H9 (cell line): ENCODE results near the gene MAPT. TPM values are rescaled to one million over a fixed set of nuclear protein-coding genes. Genes with fewer than 3 reads are reported as not detected.

ENCODE experiments used
- DNase-seq: peaks from one replicate; pipeline ENCODE4 v3.0.0-alpha.2; 2017
- H2AFZ ChIP-seq: one replicate; pipeline ENCODE4 v1.6.1; 2013; ENCODE audit warnings: mild to moderate bottlenecking, low read length, control low read depth, moderate library complexity
- H2AK5ac ChIP-seq: 2 replicates; pipeline ENCODE4 v1.6.1; 2013; ENCODE audit warnings: low read length, control low read depth, mixed read lengths; ENCODE audit not compliant: insufficient read length
- H2BK120ac ChIP-seq: one replicate; pipeline ENCODE4 v1.6.1; 2013; ENCODE audit warnings: low read depth, mild to moderate bottlenecking, low read length, control low read depth, inconsistent platforms; ENCODE audit not compliant: poor library complexity, severe bottlenecking
- H2BK12ac ChIP-seq: 2 replicates; pipeline ENCODE4 v1.6.1; 2013; ENCODE audit warnings: low read length, control low read depth, mixed read lengths, low read depth; ENCODE audit not compliant: insufficient read length
- H2BK15ac ChIP-seq: 2 replicates; pipeline ENCODE4 v1.6.1; 2013; ENCODE audit warnings: low read depth, low read length, control low read depth
- H2BK20ac ChIP-seq: one replicate; pipeline ENCODE4 v1.6.1; 2013; ENCODE audit warnings: low read depth, mild to moderate bottlenecking, low read length, control low read depth, inconsistent platforms; ENCODE audit not compliant: poor library complexity, severe bottlenecking
- H2BK5ac ChIP-seq: 2 replicates; pipeline ENCODE4 v1.6.1; 2013; ENCODE audit warnings: low read length, control low read depth, mixed read lengths; ENCODE audit not compliant: insufficient read length
- H3K14ac ChIP-seq: 2 replicates; pipeline ENCODE4 v1.6.1; 2013; ENCODE audit warnings: low read length, control low read depth; ENCODE audit not compliant: insufficient read depth
- H3K18ac ChIP-seq: 2 replicates; pipeline ENCODE4 v1.6.1; 2013; ENCODE audit warnings: low read depth, mild to moderate bottlenecking, mixed read lengths, low read length, control low read depth; ENCODE audit not compliant: insufficient read length
- H3K23ac ChIP-seq: 2 replicates; pipeline ENCODE4 v1.6.1; 2013; ENCODE audit warnings: low read length, control low read depth, mixed read lengths, low read depth; ENCODE audit not compliant: insufficient read length
- H3K23me2 ChIP-seq: 2 replicates; pipeline ENCODE4 v1.6.1; 2013; ENCODE audit warnings: low read depth, mild to moderate bottlenecking, mixed read lengths, low read length, control low read depth; ENCODE audit not compliant: insufficient read length, poor library complexity, severe bottlenecking
- H3K27ac ChIP-seq: 2 replicates; pipeline ENCODE4 v1.5.1; 2013; ENCODE audit warnings: low read length, control low read depth, mixed read lengths, low read depth; ENCODE audit not compliant: insufficient read length
- H3K27me3 ChIP-seq: 2 replicates; pipeline ENCODE4 v1.6.1; 2013; ENCODE audit warnings: low read length, control low read depth, inconsistent platforms; ENCODE audit not compliant: insufficient read depth
- H3K4ac ChIP-seq: 2 replicates; pipeline ENCODE4 v1.6.1; 2013; ENCODE audit warnings: low read depth, mild to moderate bottlenecking, control low read depth, inconsistent platforms, low read length, moderate library complexity
- H3K4me1 ChIP-seq: 2 replicates; pipeline ENCODE4 v1.6.1; 2013; ENCODE audit warnings: low read length, control low read depth, inconsistent platforms; ENCODE audit not compliant: insufficient read depth
- H3K4me2 ChIP-seq: 2 replicates; pipeline ENCODE4 v1.6.1; 2013; ENCODE audit warnings: low read length, control low read depth, mixed read lengths; ENCODE audit not compliant: insufficient read length, insufficient read depth
- H3K56ac ChIP-seq: 2 replicates; pipeline ENCODE4 v1.6.1; 2013; ENCODE audit warnings: low read depth, mild to moderate bottlenecking, mixed read lengths, low read length, control low read depth; ENCODE audit not compliant: insufficient read length
- H3K79me1 ChIP-seq: 2 replicates; pipeline ENCODE4 v1.6.1; 2013; ENCODE audit warnings: low read depth, mild to moderate bottlenecking, moderate library complexity, low read length, control low read depth, inconsistent platforms; ENCODE audit not compliant: insufficient read depth, poor library complexity, severe bottlenecking
- H3K79me2 ChIP-seq: 2 replicates; pipeline ENCODE4 v1.6.1; 2013; ENCODE audit warnings: low read length, control low read depth, inconsistent platforms; ENCODE audit not compliant: insufficient read depth
- H3K9ac ChIP-seq: 2 replicates; pipeline ENCODE4 v1.6.1; 2013; ENCODE audit warnings: low read length, control low read depth, mixed read lengths; ENCODE audit not compliant: insufficient read length; ENCODE audit errors: extremely low read depth
- H3K9me3 ChIP-seq: one replicate; pipeline ENCODE4 v1.6.1; 2013; ENCODE audit warnings: low read depth, low read length, inconsistent platforms; ENCODE audit not compliant: control insufficient read depth
- H3T11ph ChIP-seq: one replicate; pipeline ENCODE4 v1.6.1; 2013; ENCODE audit warnings: mild to moderate bottlenecking, low read length, control low read depth, inconsistent platforms
- H4K20me1 ChIP-seq: one replicate; pipeline ENCODE4 v1.6.1; 2013; ENCODE audit not compliant: control insufficient read depth, insufficient read length, insufficient read depth
- H4K5ac ChIP-seq: 2 replicates; pipeline ENCODE4 v1.6.1; 2013; ENCODE audit warnings: low read depth, mild to moderate bottlenecking, mixed read lengths, low read length, control low read depth; ENCODE audit not compliant: insufficient read length
- H4K8ac ChIP-seq: replicated peaks from 2 replicates; pipeline ENCODE4 v1.6.1; 2013; ENCODE audit warnings: low read length, control low read depth, mixed read lengths, low read depth; ENCODE audit not compliant: insufficient read length
- H4K91ac ChIP-seq: 2 replicates; pipeline ENCODE4 v1.6.1; 2013; ENCODE audit warnings: low read depth, mild to moderate bottlenecking, moderate library complexity, mixed read lengths, low read length, control low read depth; ENCODE audit not compliant: insufficient read length
- H3K27ac Mint-ChIP-seq, 3 experiments: 2 replicates in 2 of 3; 3 replicates in 1 of 3; pipeline ENCODE4 v1.8.0; 2020 to 2021; ENCODE audit warnings: mixed read lengths in 3 of 3, mild to moderate bottlenecking in 1 of 3, moderate library complexity in 1 of 3
- H3K27me3 Mint-ChIP-seq: 2 replicates; pipeline ENCODE4 v1.8.0; 2021; ENCODE audit warnings: low read depth, mild to moderate bottlenecking, moderate library complexity, mixed read lengths
- H3K36me3 Mint-ChIP-seq, 3 experiments: 2 replicates in 2 of 3; 3 replicates in 1 of 3; pipeline ENCODE4 v1.8.0; 2020 to 2021; ENCODE audit warnings: low read depth in 3 of 3, mixed read lengths in 3 of 3; ENCODE audit not compliant: insufficient read depth in 1 of 3
- H3K4me1 Mint-ChIP-seq, 2 experiments: 2 replicates each; pipeline ENCODE4 v1.8.0; 2020; ENCODE audit warnings: mixed read lengths in 2 of 2
- H3K4me3 Mint-ChIP-seq, 2 experiments: 2 replicates in 1 of 2; 3 replicates in 1 of 2; pipeline ENCODE4 v1.8.0; 2020 to 2021; ENCODE audit warnings: mild to moderate bottlenecking in 2 of 2, mixed read lengths in 2 of 2, moderate library complexity in 1 of 2
- H3K9me3 Mint-ChIP-seq, 2 experiments: 2 replicates in 1 of 2; 3 replicates in 1 of 2; pipeline ENCODE4 v1.8.0; 2020; ENCODE audit warnings: mild to moderate bottlenecking in 2 of 2, mixed read lengths in 2 of 2, moderate library complexity in 1 of 2
- WGBS: extraction: QIAGEN DNeasy Blood & Tissue Kit; methylation state at CpG from one replicate; pipeline ENCODE4 v1.1.7; 2013; ENCODE audit warnings: missing lambda C conversion rate, low lambda C conversion rate, mixed read lengths; ENCODE audit not compliant: insufficient read length; ENCODE audit errors: extremely low coverage; 5-methylcytosine and 5-hydroxymethylcytosine counted together
- total RNA-seq: library from RNA; stranded (reverse); gene quantifications from 2 replicates; pipeline ENCODE4 v1.2.1, GENCODE V29; 2021
- TF ChIP-seq, protein P1 (sequence below): fragments of 200-600 bp; sonication (generic); conservative IDR thresholded peaks from 3 replicates; pipeline ENCODE4 v1.8.0; 2021; ENCODE audit warnings: antibody characterized with exemption, mild to moderate bottlenecking

The MAPT gene
- total RNA-seq, 1 experiment from 2014 or later: 1.6 TPM

GRCh38 chr17:45923511-45924268, 29.3 kb downstream of the MAPT start:
- H3K23me2 ChIP-seq: peaks cover 4% of the 10 kb centered on the region
- H3K9me3 Mint-ChIP-seq: no peaks in the 10 kb centered on the region
- no peak overlapping the region for H3K27ac Mint-ChIP-seq
- no peak overlapping the region for H2AK5ac ChIP-seq
- no peak for DNase-seq
- H2BK5ac ChIP-seq: no peak overlapping the region
- H3K4me1 ChIP-seq: no peaks in the 10 kb centered on the region
- no peak overlapping the region for H3K4me3 Mint-ChIP-seq
- TF ChIP-seq, protein P1, sequence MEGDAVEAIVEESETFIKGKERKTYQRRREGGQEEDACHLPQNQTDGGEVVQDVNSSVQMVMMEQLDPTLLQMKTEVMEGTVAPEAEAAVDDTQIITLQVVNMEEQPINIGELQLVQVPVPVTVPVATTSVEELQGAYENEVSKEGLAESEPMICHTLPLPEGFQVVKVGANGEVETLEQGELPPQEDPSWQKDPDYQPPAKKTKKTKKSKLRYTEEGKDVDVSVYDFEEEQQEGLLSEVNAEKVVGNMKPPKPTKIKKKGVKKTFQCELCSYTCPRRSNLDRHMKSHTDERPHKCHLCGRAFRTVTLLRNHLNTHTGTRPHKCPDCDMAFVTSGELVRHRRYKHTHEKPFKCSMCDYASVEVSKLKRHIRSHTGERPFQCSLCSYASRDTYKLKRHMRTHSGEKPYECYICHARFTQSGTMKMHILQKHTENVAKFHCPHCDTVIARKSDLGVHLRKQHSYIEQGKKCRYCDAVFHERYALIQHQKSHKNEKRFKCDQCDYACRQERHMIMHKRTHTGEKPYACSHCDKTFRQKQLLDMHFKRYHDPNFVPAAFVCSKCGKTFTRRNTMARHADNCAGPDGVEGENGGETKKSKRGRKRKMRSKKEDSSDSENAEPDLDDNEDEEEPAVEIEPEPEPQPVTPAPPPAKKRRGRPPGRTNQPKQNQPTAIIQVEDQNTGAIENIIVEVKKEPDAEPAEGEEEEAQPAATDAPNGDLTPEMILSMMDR: no peak
- no peak overlapping the region for H3K4me2 ChIP-seq
- no peaks in the 10 kb centered on the region for H3K27me3 ChIP-seq
- H2BK120ac ChIP-seq: no peak overlapping the region
- no peak overlapping the region for H3K56ac ChIP-seq
- no peak overlapping the region for H3K23ac ChIP-seq
- no peak overlapping the region for H3K4ac ChIP-seq
- H3K79me2 ChIP-seq: no peaks in the 10 kb centered on the region
- H3K27me3 Mint-ChIP-seq: no peaks in the 10 kb centered on the region; the same call in 1 of the 2 replicates
- no CpG with 5 or more reads among the region's 7 CpGs for WGBS
- H3K4me1 Mint-ChIP-seq: peaks cover 0 to 2% of the 10 kb centered on the region in 2 experiments; a peak in 1 of 4 replicates
- H3K14ac ChIP-seq: no peak overlapping the region
- no peak overlapping the region for H4K8ac ChIP-seq
- H4K91ac ChIP-seq: no peak overlapping the region
- no peak overlapping the region for H2BK15ac ChIP-seq
- H3K9me3 ChIP-seq: peaks cover 4% of the 10 kb centered on the region
- H2BK20ac ChIP-seq: no peak overlapping the region
- H4K5ac ChIP-seq: no peak overlapping the region
- H4K20me1 ChIP-seq: no peaks in the 10 kb centered on the region
- no peak overlapping the region for H3T11ph ChIP-seq
- no peak overlapping the region for H3K18ac ChIP-seq
- no peak overlapping the region for H3K9ac ChIP-seq
- no peak overlapping the region for H2AFZ ChIP-seq
- no peak overlapping the region for H2BK12ac ChIP-seq
- H3K36me3 Mint-ChIP-seq: no peaks in the 10 kb centered on the region
- no peaks in the 10 kb centered on the region for H3K79me1 ChIP-seq
- no peak overlapping the region for H3K27ac ChIP-seq
